ENCODE results near the gene DCBLD2.

DCBLD2 gene

GRCh38 chr3:98901392-98902350 is at the start of gene DCBLD2:
Gene DCBLD2 (minus strand): TSS chr3:98901695. CDS start chr3:98901326, 369 bp downstream.
- peak; percentile 98 for FAIRE-seq
- peak; percentile 97 for DNase-seq (ENCODE audit: insufficient read length, low spot score)

GRCh38 chr3:98945666-98946065 is 44.2 kb upstream of the DCBLD2 start:
- no peak for DNase-seq (ENCODE audit: insufficient read length, low spot score)
- FAIRE-seq, result no peak

- DNase-seq (ENCODE audit: insufficient read length, low spot score), result no peak
- FAIRE-seq, result no peak
Measured at GRCh38 chr3:98945101-98945524, 43.6 kb upstream of the DCBLD2 start.

GRCh38 chr3:98930413-98930812 is 28.9 kb upstream of the DCBLD2 start:
- DNase-seq (ENCODE audit: insufficient read length, low spot score), result no peak
- no peak for FAIRE-seq

GRCh38 chr3:98921957-98922356 is 20.5 kb upstream of the DCBLD2 start:
- no peak for DNase-seq (ENCODE audit: insufficient read length, low spot score)
- FAIRE-seq, result no peak

- no peak for DNase-seq (ENCODE audit: insufficient read length, low spot score)
- FAIRE-seq, result no peak
Measured at GRCh38 chr3:98920166-98920565, 18.7 kb upstream of the DCBLD2 start.

- no peak for DNase-seq (ENCODE audit: insufficient read length, low spot score)
- no peak for FAIRE-seq
Measured at GRCh38 chr3:98918586-98918985, 17.1 kb upstream of the DCBLD2 start.

GRCh38 chr3:98917608-98918007 is 16.1 kb upstream of the DCBLD2 start:
- no peak for DNase-seq (ENCODE audit: insufficient read length, low spot score)
- no peak for FAIRE-seq

GRCh38 chr3:98914210-98915080 is 12.9 kb upstream of the DCBLD2 start:
- no peak for DNase-seq (ENCODE audit: insufficient read length, low spot score)
- FAIRE-seq, result peak; percentile 36

GRCh38 chr3:98912448-98912847 is 11.0 kb upstream of the DCBLD2 start:
- FAIRE-seq, result no peak
- no peak for DNase-seq (ENCODE audit: insufficient read length, low spot score)

GRCh38 chr3:98906230-98906629 is 4.7 kb upstream of the DCBLD2 start:
- FAIRE-seq, result no peak

GRCh38 chr3:98903705-98904481 is 2.4 kb upstream of the DCBLD2 start:
- FAIRE-seq, result no peak
- no peak for DNase-seq (ENCODE audit: insufficient read length, low spot score)

More at GRCh38 chr3:98906230-98906629, 4.7 kb upstream of the DCBLD2 start:
- peak; percentile 41 for DNase-seq (ENCODE audit: insufficient read length, low spot score)

- DNase-seq (ENCODE audit: insufficient read length, low spot score) (no peak), FAIRE-seq (no peak)
Measured at GRCh38 chr3:98903099-98903498, 1.6 kb upstream of the DCBLD2 start.

GRCh38 chr3:98902351-98902740 is 851 bp upstream of the DCBLD2 start:
- DNase-seq (ENCODE audit: insufficient read length, low spot score), result no peak
- no peak for FAIRE-seq

- DNase-seq (ENCODE audit: insufficient read length, low spot score) (no peak), FAIRE-seq (peak; percentile 55)
Measured at GRCh38 chr3:98901119-98901391, 440 bp downstream of the DCBLD2 start.

- no peak for FAIRE-seq
Measured at GRCh38 chr3:98900265-98901118, 1.0 kb downstream of the DCBLD2 start.

GRCh38 chr3:98897701-98898100 is 3.8 kb downstream of the DCBLD2 start:
- no peak for FAIRE-seq
- DNase-seq (ENCODE audit: insufficient read length, low spot score), result no peak

More at GRCh38 chr3:98900265-98901118, 1.0 kb downstream of the DCBLD2 start:
- DNase-seq (ENCODE audit: insufficient read length, low spot score), result no peak

GRCh38 chr3:98894791-98895576 is 6.5 kb downstream of the DCBLD2 start:
- FAIRE-seq, result no peak
- DNase-seq (ENCODE audit: insufficient read length, low spot score), result no peak

- FAIRE-seq, result peak; percentile 74
- no peak for DNase-seq (ENCODE audit: insufficient read length, low spot score)
Measured at GRCh38 chr3:98893740-98894139, 7.8 kb downstream of the DCBLD2 start.

Data from HTR-8/SVneo (cell line).